Esophagus muscularis mucosa (tissue), 4 donors: Measurements from ENCODE around the gene DCAF11. TPM values are rescaled to one million over a fixed set of nuclear protein-coding genes. Genes with fewer than 3 reads are reported as not detected.

ENCODE experiments used
- DNase-seq: peaks from one replicate; pipeline ENCODE4 v3.0.0-alpha.2; 2017; ENCODE audit errors: extremely low spot score
- H3K27ac ChIP-seq, 4 donors: fragments of 200-600 bp; sonication (generic); replicated peaks in 1 of 4; 1 replicate in 3 of 4; 2 replicates in 1 of 4; pipeline ENCODE4 v1.5.1; 2016 to 2019; ENCODE audit warnings: mild to moderate bottlenecking in 1 of 4
- H3K27me3 ChIP-seq, 4 donors: fragments of 200-600 bp; sonication (generic); one replicate each; pipeline versions ENCODE4 v1.5.1 to v1.6.0; 2016 to 2019
- H3K36me3 ChIP-seq, 4 donors: fragments of 200-600 bp; sonication (generic); one replicate each; pipeline ENCODE4 v1.5.1; 2016 to 2019
- H3K4me1 ChIP-seq, 4 donors: fragments of 200-600 bp; sonication (generic); one replicate each; pipeline ENCODE4 v1.5.1; 2016 to 2019
- H3K4me3 ChIP-seq, 4 donors: fragments of 200-600 bp; sonication (generic); 1 replicate in 2 of 4; 2 replicates in 2 of 4; pipeline ENCODE4 v1.5.1; 2016 to 2019; ENCODE audit warnings: mild to moderate bottlenecking in 4 of 4, moderate library complexity in 1 of 4
- H3K9me3 ChIP-seq, 4 donors: fragments of 200-600 bp; sonication (generic); 1 replicate in 3 of 4; 2 replicates in 1 of 4; pipeline ENCODE4 v1.5.1; 2016 to 2019
- EP300 ChIP-seq: sonication (generic); formaldehyde crosslinking; IDR thresholded peaks from one replicate; pipeline ENCODE4 v1.6.1; 2017; ENCODE audit warnings: antibody characterized with exemption
- POLR2A ChIP-seq: fragments of 450-650 bp; IDR thresholded peaks from one replicate; pipeline ENCODE4 v1.6.1; 2017; ENCODE audit warnings: antibody characterized with exemption, moderate library complexity, mild to moderate bottlenecking, low read depth
- POLR2AphosphoS5 ChIP-seq, 2 donors: sonication (generic); formaldehyde crosslinking; IDR thresholded peaks; one replicate each; pipeline ENCODE4 v1.6.1; 2017; ENCODE audit warnings: antibody characterized with exemption in 2 of 2
- WGBS: methylation state at CpG from one replicate; pipeline ENCODE4 v1.1.5; 2018; 5-methylcytosine and 5-hydroxymethylcytosine counted together
- intact Hi-C: fragments of 100-400 bp; cut with DNase I; formaldehyde crosslinking; loops from one replicate; pipeline ENCODE4 v1.15.1; 2023
- total RNA-seq, 4 donors: library from RNA; depleted of rRNA; stranded (reverse); fragments of >200 nt; gene quantifications; one replicate each; pipeline versions ENCODE4 v1.1.0 to v1.2.1, GENCODE V29; 2016
- TF ChIP-seq, protein P1 (sequence below), 3 experiments: fragments of 200-600 bp in 2 of 3; fragments of 450-650 bp in 1 of 3; sonication (generic) in 2 of 3; IDR thresholded peaks; one replicate each; pipeline ENCODE4 v1.5.1; 2017 to 2019; ENCODE audit warnings: antibody characterized with exemption in 3 of 3, mild to moderate bottlenecking in 2 of 3, moderate library complexity in 1 of 3

Gene DCAF11
- total RNA-seq, 4 donors from 2014 or later: 56.0 to 74.9 (median 66.8) TPM

DNA sequence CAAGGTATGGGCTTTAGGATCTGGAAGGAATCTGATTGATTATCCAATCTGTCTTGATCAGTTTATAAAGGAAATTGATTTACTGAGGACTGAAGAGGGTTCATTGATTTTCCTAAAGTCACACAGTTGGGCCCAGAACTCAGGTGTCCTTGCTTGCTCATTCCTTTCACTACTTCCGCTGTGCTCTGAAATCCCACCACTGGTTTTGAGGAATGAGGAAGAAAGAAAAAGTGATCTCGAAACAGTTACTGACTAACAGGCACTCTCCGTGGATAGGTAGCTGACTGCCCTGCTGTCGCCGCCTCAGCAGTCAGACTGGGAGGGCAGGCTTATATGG is 15.8 kb downstream of the DCAF11 start, which contains the start of gene FITM1:
FITM1 (plus strand) TSS at position 280 of the 337 bp plus-strand sequence. CDS start 905 bp downstream, outside the sequence.
- Histone ChIP-seq H3K27me3 (no peaks in the 10 kb centered on the region), H3K9me3 (no peaks in the 10 kb centered on the region), H3K36me3 (no peaks in the 10 kb centered on the region), H3K4me3 (no peak within 1 kb of the TSS), H3K4me1 (peaks cover 12 to 24% (median 18%) of the 10 kb centered on the region in 4 donors), H3K27ac (peak within 1 kb of the TSS in 3 of 4 donors; percentile 42 to 70 (median 42))
- TF ChIP-seq POLR2A: no peak
- TF ChIP-seq, protein P1, sequence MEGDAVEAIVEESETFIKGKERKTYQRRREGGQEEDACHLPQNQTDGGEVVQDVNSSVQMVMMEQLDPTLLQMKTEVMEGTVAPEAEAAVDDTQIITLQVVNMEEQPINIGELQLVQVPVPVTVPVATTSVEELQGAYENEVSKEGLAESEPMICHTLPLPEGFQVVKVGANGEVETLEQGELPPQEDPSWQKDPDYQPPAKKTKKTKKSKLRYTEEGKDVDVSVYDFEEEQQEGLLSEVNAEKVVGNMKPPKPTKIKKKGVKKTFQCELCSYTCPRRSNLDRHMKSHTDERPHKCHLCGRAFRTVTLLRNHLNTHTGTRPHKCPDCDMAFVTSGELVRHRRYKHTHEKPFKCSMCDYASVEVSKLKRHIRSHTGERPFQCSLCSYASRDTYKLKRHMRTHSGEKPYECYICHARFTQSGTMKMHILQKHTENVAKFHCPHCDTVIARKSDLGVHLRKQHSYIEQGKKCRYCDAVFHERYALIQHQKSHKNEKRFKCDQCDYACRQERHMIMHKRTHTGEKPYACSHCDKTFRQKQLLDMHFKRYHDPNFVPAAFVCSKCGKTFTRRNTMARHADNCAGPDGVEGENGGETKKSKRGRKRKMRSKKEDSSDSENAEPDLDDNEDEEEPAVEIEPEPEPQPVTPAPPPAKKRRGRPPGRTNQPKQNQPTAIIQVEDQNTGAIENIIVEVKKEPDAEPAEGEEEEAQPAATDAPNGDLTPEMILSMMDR (IDR thresholded peaks at IDR 0.05): no peak
- no peak for TF ChIP-seq EP300
- TF ChIP-seq POLR2AphosphoS5 (IDR thresholded peaks at IDR 0.05): no peak
- DNase-seq: no peak
- WGBS: 89% methylated on average over 5 of the region's 5 CpGs
- intact Hi-C loops: no loop called here

- H3K36me3 ChIP-seq: no peaks in the 10 kb centered on the region
- peak in 1 of 2 donors; percentile 15 for TF ChIP-seq POLR2AphosphoS5 (IDR thresholded peaks at IDR 0.05)
- TF ChIP-seq, protein P1 (IDR thresholded peaks at IDR 0.05): no peak
- intact Hi-C loops: no loop called here
- no peak overlapping the region for H3K4me3 ChIP-seq
- DNase-seq: no peak
- H3K9me3 ChIP-seq: no peaks in the 10 kb centered on the region
- H3K27me3 ChIP-seq: no peaks in the 10 kb centered on the region
- 56% methylated on average over 3 of the region's 7 CpGs for WGBS
- peaks cover 15 to 27% (median 22%) of the 10 kb centered on the region in 4 donors for H3K4me1 ChIP-seq
- peak overlapping the region in 3 of 4 donors; percentile 42 to 70 (median 42) for H3K27ac ChIP-seq
Measured at GRCh38 chr14:24130717-24131548, 16.4 kb downstream of the DCAF11 start.

DNA sequence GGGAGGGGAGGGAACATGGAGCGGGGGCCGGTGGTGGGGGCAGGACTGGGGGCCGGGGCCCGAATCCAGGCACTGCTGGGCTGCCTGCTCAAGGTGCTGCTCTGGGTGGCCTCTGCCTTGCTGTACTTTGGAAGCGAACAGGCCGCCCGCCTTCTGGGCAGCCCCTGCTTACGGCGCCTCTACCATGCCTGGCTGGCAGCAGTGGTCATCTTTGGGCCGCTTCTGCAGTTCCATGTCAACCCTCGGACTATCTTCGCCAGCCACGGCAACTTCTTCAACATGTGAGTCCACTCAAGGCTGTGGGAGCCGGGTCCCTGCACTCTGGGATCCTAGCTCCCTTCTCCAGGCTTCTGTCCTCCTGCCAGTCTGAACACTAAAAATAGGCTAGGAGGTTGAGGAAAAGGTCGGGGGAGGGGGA is 17.0 kb downstream of the DCAF11 start:
- 86% methylated on average over 5 of the region's 15 CpGs for WGBS
- H3K9me3 ChIP-seq: no peaks in the 10 kb centered on the region
- no peaks in the 10 kb centered on the region for H3K36me3 ChIP-seq
- intact Hi-C loops: no loop called here
- no peak for DNase-seq
- H3K4me3 ChIP-seq: no peak overlapping the region
- peak overlapping the region in 3 of 4 donors; percentile 42 to 70 (median 42) for H3K27ac ChIP-seq
- no peak for TF ChIP-seq EP300
- no peak for TF ChIP-seq POLR2AphosphoS5 (IDR thresholded peaks at IDR 0.05)
- TF ChIP-seq, protein P1 (IDR thresholded peaks at IDR 0.05): no peak
- TF ChIP-seq POLR2A: no peak
- no peaks in the 10 kb centered on the region for H3K27me3 ChIP-seq
- H3K4me1 ChIP-seq: peaks cover 18 to 31% (median 24%) of the 10 kb centered on the region in 4 donors

GRCh38 chr14:24132061-24132685 is 17.6 kb downstream of the DCAF11 start:
- H3K27ac ChIP-seq: peak overlapping the region in 2 of 4 donors; percentile 42 to 70
- no peaks in the 10 kb centered on the region for H3K27me3 ChIP-seq
- intact Hi-C loops: no loop called here
- no peak overlapping the region for H3K4me3 ChIP-seq
- TF ChIP-seq EP300 (no peak), POLR2AphosphoS5 (IDR thresholded peaks at IDR 0.05) (no peak), POLR2A (no peak)
- TF ChIP-seq, protein P1 (IDR thresholded peaks at IDR 0.05): no peak
- WGBS: 73% methylated on average over 17 of the region's 24 CpGs
- H3K36me3 ChIP-seq: peaks cover 0 to under 1% (median 0%) of the 10 kb centered on the region in 4 donors
- no peak for DNase-seq
- H3K4me1 ChIP-seq: peaks cover 24 to 37% (median 30%) of the 10 kb centered on the region in 4 donors
- H3K9me3 ChIP-seq: no peaks in the 10 kb centered on the region
